ENCODE data around the gene RCAN3.
"Not testable (repeated sequence)": the region's sequence is repeated elsewhere in the genome, so short reads cannot be mapped to it uniquely, and the experiment has no call there.

Gene RCAN3

DNA sequence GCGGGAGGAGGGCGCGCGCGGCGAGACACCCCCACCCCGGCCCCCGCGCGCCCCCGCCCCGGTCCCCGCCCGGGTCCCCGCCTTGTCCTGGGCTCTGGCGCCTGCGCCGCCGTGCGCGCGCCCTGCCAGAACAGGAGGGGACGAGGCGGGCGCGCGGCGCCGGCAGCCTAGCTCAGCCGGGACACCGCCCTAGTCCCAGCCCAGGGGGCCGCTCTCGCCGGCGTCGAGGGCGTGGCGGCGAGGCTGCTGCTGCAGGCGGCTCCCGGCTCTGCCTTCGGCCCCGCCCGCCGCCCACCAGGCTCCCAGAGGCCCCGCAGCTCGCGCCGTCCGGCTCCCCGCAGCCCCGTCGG lies at the start of gene RCAN3:
TSS of gene RCAN3 (plus strand) at position 128 of the 350 bp plus-strand sequence. CDS start 11,537 bp downstream, outside the sequence.
- DNase-seq, result peak; percentile 85 to 94 (median 90)

DNA sequence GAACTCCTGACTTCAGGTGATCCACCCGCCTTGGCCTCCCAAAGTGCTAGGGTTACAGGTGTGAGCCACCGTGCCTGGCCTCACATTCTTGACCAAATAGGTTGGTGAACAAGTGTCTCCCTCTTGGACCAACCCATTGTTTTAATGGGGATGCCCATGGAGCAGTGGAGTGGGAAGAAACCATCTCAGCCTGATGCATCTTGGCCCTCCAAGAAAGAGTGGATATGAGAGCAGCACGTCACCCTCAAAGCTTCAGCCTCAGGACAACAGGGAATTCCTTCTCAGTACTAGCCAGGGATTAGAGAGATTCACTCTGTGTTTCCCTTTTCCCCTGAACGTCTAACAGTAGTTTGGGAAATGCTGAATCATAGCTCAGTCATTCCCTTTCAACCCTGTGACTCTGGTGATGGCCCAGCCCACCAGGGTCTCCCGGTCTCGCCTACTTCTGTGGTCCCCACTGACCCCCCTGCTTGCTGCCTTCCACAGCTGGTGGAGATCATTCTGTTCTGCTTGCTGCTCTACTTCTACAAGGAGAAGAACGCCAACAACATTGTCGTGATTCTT lies 49.6 kb upstream of the RCAN3 start:
- DNase-seq, result no peak

DNA sequence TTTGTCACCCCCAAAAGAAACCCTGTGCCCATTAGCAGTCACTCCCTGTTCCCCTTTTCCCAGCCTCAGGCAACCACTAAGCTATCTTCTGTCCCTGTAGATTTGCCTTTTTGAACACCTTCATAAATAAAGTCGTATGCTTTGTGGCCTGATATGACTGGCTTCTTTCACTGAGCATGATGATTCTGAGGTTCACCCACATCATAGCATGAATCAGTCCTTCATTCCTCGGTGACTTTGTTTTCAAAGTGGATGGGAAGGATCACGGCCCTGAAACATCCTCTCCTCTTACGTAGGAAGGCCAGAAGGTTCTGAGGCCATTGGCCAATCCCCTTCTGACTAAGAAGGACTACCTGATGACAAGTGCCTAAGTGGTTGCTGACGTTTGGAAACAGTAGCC lies 48.0 kb upstream of the RCAN3 start:
- DNase-seq, result no peak

DNA sequence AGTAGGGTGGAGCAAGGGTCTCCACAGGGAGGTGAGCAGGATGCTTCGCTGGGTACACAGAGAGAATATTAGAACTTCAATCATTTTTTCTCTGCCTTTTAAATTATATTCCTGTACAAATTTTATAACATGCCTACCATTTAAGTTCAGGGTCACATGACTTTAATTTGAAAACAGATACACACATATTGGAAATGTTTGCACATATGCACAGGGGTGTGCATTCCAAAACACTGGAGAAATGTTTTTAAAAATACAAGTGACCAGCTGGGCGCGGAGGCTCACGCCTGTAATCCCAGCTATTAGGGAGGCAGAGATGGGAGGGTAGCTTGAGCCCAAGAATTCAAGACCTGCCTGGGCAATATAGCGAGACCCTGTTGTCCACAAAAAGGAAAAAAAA lies 47.4 kb upstream of the RCAN3 start:
- no peak for DNase-seq

GRCh38 chr1:24457866-24458265 lies 44.8 kb upstream of the RCAN3 start:
- DNase-seq, result no peak

GRCh38 chr1:24459551-24460266 lies 42.9 kb upstream of the RCAN3 start:
- DNase-seq, result no peak

DNA sequence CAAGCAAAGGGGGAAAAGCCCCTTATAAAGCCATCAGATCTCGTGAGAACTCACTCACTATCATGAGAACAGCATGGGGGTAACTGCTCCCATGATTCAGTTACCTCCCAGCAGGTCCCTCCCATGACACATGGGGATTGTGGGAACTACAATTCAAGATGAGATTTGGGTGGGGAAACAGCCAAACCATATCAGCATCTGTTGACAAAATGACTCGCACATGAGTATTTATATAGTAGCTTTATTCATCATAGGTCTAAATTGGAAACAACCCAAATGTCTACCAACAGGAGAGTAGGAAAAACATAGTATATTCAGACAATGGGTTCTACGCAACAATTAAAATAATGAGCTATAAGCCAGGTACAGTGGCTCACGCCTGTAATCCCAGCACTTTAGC lies 40.5 kb upstream of the RCAN3 start:
- DNase-seq, result not testable (repeated sequence)

- peak in 2 of 6 experiments; percentile 20 to 36 for DNase-seq
These were observed 38.6 kb upstream of the RCAN3 start for GRCh38 chr1:24463776-24464735.

GRCh38 chr1:24465099-24465498 lies 37.5 kb upstream of the RCAN3 start:
- no peak for DNase-seq

GRCh38 chr1:24465638-24466037 lies 37.0 kb upstream of the RCAN3 start:
- DNase-seq, result no peak

DNA sequence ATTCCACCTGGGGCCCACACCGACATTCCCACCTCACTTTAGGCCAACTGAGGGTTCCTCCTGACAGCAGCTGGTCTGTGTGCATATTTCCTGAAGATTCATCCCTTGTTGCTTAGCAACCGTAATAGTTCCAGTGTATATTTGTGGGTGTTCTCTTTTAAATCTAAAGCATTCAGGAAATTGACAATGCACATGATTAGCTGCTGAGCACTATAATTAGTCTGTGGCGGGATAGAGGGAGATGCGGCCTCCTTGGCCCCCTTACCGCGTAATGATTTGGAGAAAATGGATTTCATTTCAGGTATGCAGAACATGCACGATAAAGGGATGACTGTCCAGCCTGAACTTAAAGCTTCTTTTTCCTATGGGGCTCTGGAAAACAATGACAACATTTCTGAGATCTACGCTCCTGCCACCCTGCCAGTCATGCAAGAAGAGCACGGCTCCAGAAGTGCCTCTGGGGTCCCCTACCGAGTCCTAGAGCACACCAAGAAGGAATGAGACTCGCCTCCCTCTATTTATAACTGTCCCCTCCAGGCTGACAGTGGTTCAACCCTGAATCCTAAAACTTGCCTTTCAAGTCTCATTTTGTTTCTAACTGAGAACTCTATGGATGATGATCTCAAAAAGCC lies 33.8 kb upstream of the RCAN3 start:
- DNase-seq, result no peak

GRCh38 chr1:24470592-24470991 lies 32.0 kb upstream of the RCAN3 start:
- DNase-seq, result no peak

- no peak for DNase-seq
These were observed 29.9 kb upstream of the RCAN3 start for GRCh38 chr1:24472527-24473251.

DNA sequence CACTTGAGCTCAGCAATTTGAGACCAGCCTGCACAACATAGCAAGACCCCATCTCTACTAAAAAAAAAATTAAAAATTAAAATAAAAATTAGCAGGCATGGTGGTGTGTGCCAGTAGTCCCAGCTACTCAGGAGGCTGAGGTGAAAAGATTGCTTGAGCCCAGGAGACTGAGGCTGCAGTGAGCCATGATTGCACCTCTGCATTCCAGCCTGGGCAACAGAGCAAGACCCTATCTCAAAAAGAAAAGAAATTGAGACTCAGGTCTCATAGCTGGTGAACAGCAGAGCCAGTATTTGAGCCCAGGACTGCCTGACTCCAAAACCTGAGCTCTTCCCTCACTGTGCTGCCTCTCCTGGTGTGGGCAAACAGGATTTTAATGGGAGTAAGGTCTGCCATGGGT lies 28.4 kb upstream of the RCAN3 start:
- no peak for DNase-seq

DNA sequence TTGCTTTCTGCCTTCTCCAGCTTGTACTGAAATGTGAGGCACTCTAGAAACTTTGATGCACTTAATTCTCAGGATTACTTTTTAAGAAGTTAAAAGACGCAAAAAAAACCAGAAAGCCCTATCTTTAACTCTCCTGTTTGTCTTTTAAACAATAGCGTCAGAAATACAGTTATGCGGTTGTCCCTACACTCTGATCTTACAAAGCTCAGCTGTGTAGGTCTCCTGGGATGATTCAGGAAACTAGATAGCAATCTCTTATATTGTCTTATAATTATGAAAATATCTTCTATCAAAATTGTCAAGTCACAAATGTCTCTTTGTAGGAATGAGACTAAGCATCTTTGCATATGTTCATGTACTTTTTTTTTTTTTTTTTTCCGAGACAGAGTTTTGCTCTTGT lies 26.9 kb upstream of the RCAN3 start:
- DNase-seq, result peak in 3 of 6 experiments; percentile 38 to 62 (median 57)

DNA sequence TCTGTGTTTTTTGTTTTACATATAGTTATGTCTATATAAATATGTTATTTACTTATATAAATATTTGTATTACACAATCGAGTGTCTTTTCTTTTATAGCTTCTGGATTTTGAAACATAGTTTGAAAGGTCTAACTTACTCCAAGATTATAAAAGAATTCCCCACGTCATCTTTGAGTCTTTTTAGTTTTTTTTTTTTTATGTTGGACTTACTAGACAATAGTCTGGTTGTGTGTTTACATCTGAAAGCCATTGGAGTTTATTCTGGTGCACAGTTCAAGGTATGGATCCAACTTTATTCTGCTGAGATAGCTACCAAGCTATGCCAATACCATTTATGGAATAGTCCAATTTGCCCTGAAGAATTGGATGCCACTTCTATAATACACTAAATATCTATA lies 26.1 kb upstream of the RCAN3 start:
- DNase-seq, result no peak

DNA sequence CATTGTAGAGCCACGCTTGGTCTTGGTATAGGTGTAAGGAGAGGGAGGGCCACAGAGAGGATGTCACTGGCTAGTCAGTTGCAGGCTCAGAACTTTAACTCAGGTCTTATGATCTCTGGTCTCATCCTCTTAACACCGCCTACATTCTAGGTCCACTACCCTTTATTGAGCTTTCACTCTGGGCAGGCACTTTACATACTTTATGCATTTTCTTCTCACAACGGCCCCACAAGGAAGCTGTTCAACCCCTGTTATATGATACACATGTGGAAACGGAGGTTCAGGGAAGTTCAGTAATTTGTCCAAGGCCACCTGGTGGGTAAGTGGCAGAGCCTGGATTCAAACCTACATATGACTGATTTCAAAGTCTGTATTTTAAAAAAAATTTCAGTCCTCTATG lies 25.3 kb upstream of the RCAN3 start:
- DNase-seq, result no peak

GRCh38 chr1:24481101-24481500 lies 21.5 kb upstream of the RCAN3 start:
- DNase-seq, result peak; percentile 19 to 73 (median 60)

- peak in 4 of 6 experiments; percentile 29 to 79 (median 71) for DNase-seq
These were observed 20.6 kb upstream of the RCAN3 start for GRCh38 chr1:24481843-24482610.

GRCh38 chr1:24483441-24483840 lies 19.2 kb upstream of the RCAN3 start:
- peak in 5 of 6 experiments; percentile 19 to 73 (median 71) for DNase-seq

DNA sequence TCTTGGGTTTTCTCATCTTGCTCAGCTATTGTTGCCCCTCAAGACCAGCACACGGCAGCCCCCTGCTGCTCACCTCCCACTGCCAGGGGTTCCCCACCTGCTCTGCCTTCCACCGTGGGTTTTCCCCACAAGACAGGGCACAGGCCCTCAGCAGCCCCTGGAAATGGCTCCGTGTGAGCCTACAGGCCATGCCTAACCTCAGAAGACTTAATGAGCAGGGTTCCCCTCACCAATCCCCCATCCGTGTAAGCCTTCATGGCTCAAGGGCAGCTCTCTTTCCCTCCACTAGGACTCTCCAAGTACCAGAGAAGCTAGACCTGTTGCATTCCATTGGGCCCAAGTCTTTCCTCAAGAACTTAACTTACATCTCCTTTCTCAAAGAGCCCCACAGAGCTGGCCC lies 18.4 kb upstream of the RCAN3 start:
- DNase-seq, result no peak

All from stimulated activated naive CD4-positive, alpha-beta T cell (primary cell).